AG04450 (cell line): ENCODE measurements around the gene PLP1. TPM values are rescaled to one million over a fixed set of nuclear protein-coding genes. Genes with fewer than 3 reads are reported as not detected.

ENCODE experiments used
- CTCF ChIA-PET: fragments of 300-600, 350-600 bp; formaldehyde crosslinking; extraction: SDS; loops from one replicate; lab custom pipeline; 2022; ENCODE audit warnings: antibody characterized with exemption, inconsistent platforms; lab: Charles Lee
- POLR2A ChIA-PET: fragments of 350-600 bp; formaldehyde crosslinking; extraction: SDS; loops from one replicate; lab custom pipeline; 2021; ENCODE audit warnings: antibody characterized with exemption, inconsistent platforms; lab: Yijun Ruan, JAX
- DNase-seq: peaks from one replicate; pipeline ENCODE4 v3.0.0-alpha.2; 2011; ENCODE audit warnings: low read depth, low spot score
- H3K27ac ChIP-seq: one replicate; pipeline ENCODE4 v1.5.1; 2012; ENCODE audit warnings: low read depth, low read length, control low read depth
- H3K27me3 ChIP-seq: one replicate; pipeline ENCODE4 v1.6.0; 2012; ENCODE audit warnings: low read length; ENCODE audit not compliant: control insufficient read depth, insufficient read depth
- H3K4me3 ChIP-seq: 2 replicates; pipeline ENCODE4 v1.5.1; 2011; ENCODE audit warnings: mild to moderate bottlenecking, low read depth, low read length, control low read depth
- H3K9me3 ChIP-seq: 2 replicates; pipeline ENCODE4 v1.5.1; 2012; ENCODE audit warnings: low read length; ENCODE audit not compliant: control insufficient read depth, insufficient read depth
- polyA plus RNA-seq: library from polyadenylated mRNA; depleted of rRNA; stranded (reverse); fragments of >200 nt; gene quantifications from 2 replicates; pipeline ENCODE4 v1.2.3, GENCODE V29; 2011; rRNA removed
- TF ChIP-seq, protein P1 (sequence below): IDR thresholded peaks from 2 replicates; pipeline ENCODE4 v1.5.1; 2011; ENCODE audit warnings: low read depth, low read length, control low read depth, inconsistent platforms

Gene PLP1
- polyA plus RNA-seq, 1 experiment, result 0.41 TPM

DNA sequence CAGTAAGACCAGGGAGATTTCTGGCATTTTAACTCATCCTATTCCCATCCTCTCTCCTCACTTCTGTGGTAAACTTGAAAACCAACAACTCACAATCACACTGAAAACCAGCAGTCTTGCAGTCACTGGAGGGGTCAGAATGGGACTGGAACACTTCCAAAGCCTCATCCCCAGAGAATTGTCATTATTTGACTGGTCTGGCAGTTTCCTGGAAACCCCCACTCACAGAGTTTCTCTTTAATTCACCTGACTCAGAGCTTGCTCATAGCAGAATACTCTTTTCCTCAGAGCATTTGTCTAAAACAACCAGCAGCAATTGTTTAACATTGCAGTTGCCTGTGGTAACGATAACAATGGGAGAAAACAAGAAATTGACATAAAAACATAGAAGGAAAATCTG, 62.8 kb downstream of the PLP1 start:
- H3K27me3 ChIP-seq, result peaks cover 3% of the 10 kb centered on the region
- H3K9me3 ChIP-seq, result no peaks in the 10 kb centered on the region
- CTCF ChIA-PET, result no interaction called here
- H3K4me3 ChIP-seq, result no peak overlapping the region
- POLR2A ChIA-PET, result no interaction called here
- TF ChIP-seq, protein P1, sequence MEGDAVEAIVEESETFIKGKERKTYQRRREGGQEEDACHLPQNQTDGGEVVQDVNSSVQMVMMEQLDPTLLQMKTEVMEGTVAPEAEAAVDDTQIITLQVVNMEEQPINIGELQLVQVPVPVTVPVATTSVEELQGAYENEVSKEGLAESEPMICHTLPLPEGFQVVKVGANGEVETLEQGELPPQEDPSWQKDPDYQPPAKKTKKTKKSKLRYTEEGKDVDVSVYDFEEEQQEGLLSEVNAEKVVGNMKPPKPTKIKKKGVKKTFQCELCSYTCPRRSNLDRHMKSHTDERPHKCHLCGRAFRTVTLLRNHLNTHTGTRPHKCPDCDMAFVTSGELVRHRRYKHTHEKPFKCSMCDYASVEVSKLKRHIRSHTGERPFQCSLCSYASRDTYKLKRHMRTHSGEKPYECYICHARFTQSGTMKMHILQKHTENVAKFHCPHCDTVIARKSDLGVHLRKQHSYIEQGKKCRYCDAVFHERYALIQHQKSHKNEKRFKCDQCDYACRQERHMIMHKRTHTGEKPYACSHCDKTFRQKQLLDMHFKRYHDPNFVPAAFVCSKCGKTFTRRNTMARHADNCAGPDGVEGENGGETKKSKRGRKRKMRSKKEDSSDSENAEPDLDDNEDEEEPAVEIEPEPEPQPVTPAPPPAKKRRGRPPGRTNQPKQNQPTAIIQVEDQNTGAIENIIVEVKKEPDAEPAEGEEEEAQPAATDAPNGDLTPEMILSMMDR, result no peak
- DNase-seq, result no peak
- no peak overlapping the region for H3K27ac ChIP-seq

Other genes starting within 250 kb of the PLP1 start
- gene TCEAL4, start 191.3 kb upstream of the PLP1 start, polyA plus RNA-seq, result 36.2 and 43.9 TPM in 2 replicates
- 23.0 and 28.1 TPM in 2 replicates for gene TCEAL3, start 168.9 kb upstream of the PLP1 start, polyA plus RNA-seq
- gene TCEAL1, start 147.9 kb upstream of the PLP1 start, polyA plus RNA-seq, result 19.2 and 24.9 TPM in 2 replicates
- gene MORF4L2, start 90.1 kb upstream of the PLP1 start, polyA plus RNA-seq, result 452 and 562 TPM in 2 replicates
- gene TMEM31, start 65.9 kb upstream of the PLP1 start, polyA plus RNA-seq, result not detected in 2 replicates
- gene RAB9B, start 55.4 kb downstream of the PLP1 start, polyA plus RNA-seq, result 0.52 and 0.71 TPM in 2 replicates
- 14.0 and 19.0 TPM in 2 replicates for gene TMSB15B, start 185.8 kb downstream of the PLP1 start, polyA plus RNA-seq
- not detected in 2 replicates for gene H2BW1, start 236.9 kb downstream of the PLP1 start, polyA plus RNA-seq